GM21528 (cell line): Measurements from ENCODE around the gene PTGER3.
"Not testable (repeated sequence)": the region's sequence is repeated elsewhere in the genome, so short reads cannot be mapped to it uniquely, and the experiment has no call there.

ENCODE experiments used
- ATAC-seq: cut with Tn5 transposase; IDR thresholded peaks from one replicate; pipeline ENCODE4 v1.9.1; 2021; ENCODE audit warnings: mild to moderate bottlenecking, moderate library complexity; ENCODE audit not compliant: unreplicated experiment, low FRiP score

Gene PTGER3

DNA sequence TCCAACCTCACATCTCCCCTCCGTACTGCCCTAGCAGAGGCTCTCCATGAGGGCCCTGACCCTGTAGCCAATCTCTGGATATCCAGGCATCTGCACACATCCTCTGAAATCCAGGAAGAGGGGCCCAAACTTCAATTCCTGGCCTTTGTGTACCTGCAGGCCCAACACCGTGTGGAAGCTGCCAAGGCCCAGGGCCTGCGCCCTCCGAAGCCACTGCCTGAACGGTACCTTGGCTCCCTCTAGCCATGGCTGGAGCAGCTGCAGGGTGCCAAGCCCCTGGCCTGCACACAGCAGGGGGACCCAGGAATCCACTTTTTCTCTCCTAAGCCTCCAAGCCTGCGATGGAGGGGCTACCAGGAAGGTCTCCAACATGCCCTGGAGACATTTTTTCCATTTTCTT, 84.2 kb downstream of the PTGER3 start:
- no peak for ATAC-seq

GRCh38 chr1:70961374-70961975, 86.1 kb downstream of the PTGER3 start:
- ATAC-seq, result no peak

DNA sequence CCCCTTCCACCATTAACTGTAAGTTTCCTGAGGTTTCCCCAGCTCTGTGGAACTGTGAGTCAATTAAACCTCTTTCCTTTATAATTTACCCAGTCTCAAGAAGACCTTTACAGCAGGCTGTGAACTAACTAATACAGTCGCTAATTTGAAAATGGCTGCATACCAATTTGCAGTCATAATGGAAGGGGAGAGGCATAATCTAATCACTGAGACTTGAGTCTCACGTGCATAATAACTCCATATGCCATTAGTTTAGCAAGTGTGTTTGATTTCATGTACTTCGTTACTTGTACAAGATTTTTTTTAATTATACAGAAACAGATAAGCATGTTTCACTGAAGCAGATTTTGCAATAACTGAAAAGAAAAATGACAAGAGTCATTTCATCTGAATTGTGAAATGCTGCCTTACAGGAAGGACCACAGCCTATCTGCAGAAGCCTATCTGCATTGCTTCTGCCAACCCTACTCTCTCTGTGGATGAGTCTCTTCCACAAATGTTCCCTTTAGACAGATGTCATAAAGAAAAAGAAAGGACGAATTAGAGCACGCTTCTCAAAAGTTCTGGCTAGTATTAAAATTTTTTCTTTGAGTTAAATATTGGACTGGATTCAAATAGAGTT, 99.1 kb downstream of the PTGER3 start:
- ATAC-seq, result no peak

DNA sequence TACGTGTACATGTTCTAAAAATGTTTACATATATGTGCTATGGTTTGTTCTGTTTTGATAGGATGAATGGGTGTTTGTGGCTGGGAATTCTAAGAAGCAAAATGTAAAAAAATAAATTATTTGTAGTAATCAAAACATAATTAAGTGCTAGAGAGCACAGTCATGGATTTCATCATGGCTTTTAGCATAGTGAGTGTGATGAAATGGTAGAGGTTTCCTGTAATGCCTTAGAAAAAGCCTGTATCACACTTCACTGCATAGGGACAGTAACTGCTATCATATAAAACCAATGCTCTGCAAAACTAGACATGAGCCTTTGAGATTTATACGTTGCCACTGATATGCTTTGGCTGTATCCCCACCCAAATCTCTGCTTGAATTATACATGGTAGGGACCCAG, 99.8 kb downstream of the PTGER3 start:
- ATAC-seq, result no peak

DNA sequence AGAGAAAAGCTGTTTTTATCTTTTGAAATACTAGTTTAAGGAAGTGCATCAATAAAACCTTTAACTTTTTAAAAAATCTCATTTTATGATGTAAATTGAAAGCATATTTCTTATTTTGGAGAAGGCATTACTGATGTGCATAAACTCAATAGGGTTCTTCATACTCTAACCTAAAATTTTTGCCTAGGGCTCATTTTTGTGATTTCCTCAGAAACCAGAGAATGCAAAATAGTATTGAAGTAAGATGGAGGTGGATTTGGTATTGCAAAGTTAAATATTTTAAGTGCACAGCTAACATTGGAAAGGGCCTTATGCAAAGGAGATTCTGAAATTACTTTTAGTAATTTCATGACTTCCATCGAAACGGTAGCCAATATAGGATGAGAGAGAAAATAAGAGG, 101.9 kb downstream of the PTGER3 start:
- ATAC-seq, result no peak

DNA sequence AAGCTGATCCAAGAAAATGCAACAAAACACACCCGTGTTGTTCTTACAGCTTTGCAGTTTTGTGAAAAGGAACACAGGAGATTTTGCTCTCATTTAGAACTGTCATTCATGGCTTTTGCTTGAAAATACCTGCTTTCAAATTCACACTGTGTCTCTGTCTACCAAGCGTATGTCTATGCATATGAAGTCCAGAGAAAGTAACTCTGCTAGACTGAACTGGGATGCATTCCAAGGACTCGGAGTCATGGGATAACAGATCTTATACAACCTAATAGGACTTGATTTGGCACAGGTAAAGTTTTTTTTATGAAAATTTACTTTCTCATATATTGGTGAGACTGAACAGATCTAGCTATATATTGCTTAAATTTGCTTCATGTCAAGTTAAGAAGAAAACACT, 102.4 kb downstream of the PTGER3 start:
- ATAC-seq, result no peak

DNA sequence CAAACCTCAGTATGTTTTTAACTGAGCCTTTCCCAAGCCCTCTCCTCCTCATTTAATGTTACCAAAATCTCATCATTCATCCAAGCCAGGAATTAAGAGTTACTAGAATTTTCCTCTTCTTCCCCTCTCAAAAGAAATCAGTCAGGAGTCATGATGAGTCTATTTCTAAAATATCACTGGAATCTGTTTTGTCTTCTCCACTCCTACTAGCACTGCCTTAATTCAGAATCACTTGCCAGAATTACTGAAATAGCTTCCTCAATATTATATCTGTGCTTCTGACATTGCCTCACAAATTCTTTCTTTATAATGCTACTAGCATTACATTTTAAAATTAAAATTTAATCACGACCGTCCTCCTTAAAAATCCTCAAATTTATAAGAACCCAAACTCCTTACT, 106.1 kb downstream of the PTGER3 start:
- no peak for ATAC-seq

- ATAC-seq, result not testable (repeated sequence)
Measured at GRCh38 chr1:70940398-70940797, 107.2 kb downstream of the PTGER3 start.

DNA sequence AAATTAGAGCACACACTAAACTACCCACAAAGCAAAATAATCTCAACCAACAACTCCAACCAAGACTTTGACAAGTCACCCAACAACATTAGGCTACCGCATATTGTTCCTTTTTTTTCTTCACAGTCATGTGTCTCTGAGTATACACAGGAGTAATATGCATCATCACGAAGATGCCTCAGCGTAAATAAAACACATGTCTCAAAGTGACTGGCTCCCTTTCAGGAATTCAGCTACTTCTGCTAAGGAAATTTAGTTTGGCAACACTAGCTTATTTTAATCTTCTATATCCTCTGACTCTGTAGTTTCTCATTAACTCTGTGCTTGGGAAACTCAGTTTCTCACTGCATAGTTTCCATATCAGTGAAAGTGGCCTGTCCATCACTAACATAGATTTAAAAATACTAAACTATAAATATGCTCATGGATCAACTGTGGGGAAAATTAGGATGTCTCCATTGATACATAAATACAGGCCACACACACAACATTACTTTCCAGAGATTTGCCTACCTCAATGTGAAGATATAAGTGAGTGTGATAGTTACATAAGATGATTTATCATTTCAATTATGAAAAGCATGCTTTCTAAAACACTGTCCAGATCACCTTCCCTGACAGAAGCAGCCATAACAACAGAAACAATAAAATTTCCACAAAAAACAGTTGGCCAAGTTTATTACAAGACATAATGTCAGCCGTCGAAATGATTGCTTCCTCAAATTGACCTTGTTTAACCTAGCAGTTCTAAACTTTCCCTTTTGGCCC, 113.2 kb downstream of the PTGER3 start:
- ATAC-seq, result no peak

DNA sequence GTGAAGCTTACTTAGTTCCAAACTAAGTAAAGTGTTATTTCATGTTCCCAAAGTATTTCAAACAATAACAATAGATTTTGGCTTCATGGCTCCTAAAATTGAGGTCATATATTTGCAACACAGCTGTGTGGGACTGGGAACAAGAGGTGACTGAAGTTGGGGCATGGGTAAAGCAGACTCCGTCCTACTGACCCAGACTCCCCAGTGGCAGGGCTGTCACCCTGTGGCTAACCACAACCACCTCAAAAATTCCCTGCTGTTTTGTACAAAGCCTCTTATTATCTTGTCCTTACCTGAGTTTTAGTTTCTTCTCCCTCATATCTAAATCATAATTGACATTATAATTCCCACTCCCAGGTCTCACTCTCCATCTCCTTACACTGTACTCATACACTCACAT, 117.6 kb downstream of the PTGER3 start:
- no peak for ATAC-seq

- ATAC-seq, result no peak
Measured at GRCh38 chr1:70922196-70922595, 125.4 kb downstream of the PTGER3 start.
